ENCODE data around the gene GRHL3. TPM values are rescaled to one million over a fixed set of nuclear protein-coding genes. Genes with fewer than 3 reads are reported as not detected.

The GRHL3 gene
- total RNA-seq, 1 donor from 2014 or later: not detected

- ATAC-seq (peak; percentile 53), DNase-seq (ENCODE audit: low spot score) (no peak)
- intact Hi-C loops (cut with DNase I): loop anchor here (10.0 kb wide), 1 partner anchor 720 kb away; no protein-coding TSS in a partner anchor
These were observed 65.3 kb downstream of the GRHL3 start for GRCh38 chr1:24384251-24385090.

- DNase-seq (ENCODE audit: low spot score): no peak
- intact Hi-C loops (cut with DNase I): loop anchor here (10.0 kb wide), 1 partner anchor 721 kb away; no protein-coding TSS in a partner anchor
- no peak for ATAC-seq
These were observed 66.2 kb downstream of the GRHL3 start for GRCh38 chr1:24385160-24385940.

- intact Hi-C loops (cut with DNase I): loop anchor here (10.0 kb wide), 1 partner anchor 721 kb away; no protein-coding TSS in a partner anchor
- no peak for DNase-seq (ENCODE audit: low spot score)
- no peak for ATAC-seq
These were observed 67.1 kb downstream of the GRHL3 start for GRCh38 chr1:24386241-24386640.

GRCh38 chr1:24386931-24387330 is 67.8 kb downstream of the GRHL3 start:
- DNase-seq (ENCODE audit: low spot score) (no peak), ATAC-seq (no peak)
- intact Hi-C loops (cut with DNase I): loop anchor here (10.0 kb wide), 1 partner anchor 722 kb away; no protein-coding TSS in a partner anchor

GRCh38 chr1:24387636-24388175 is 68.5 kb downstream of the GRHL3 start:
- no peak for DNase-seq (ENCODE audit: low spot score)
- intact Hi-C loops (cut with DNase I): loop anchor here (10.0 kb wide), 1 partner anchor 723 kb away; no protein-coding TSS in a partner anchor
- no peak for ATAC-seq

GRCh38 chr1:24388331-24388885 is 69.3 kb downstream of the GRHL3 start:
- DNase-seq (ENCODE audit: low spot score) (no peak), ATAC-seq (no peak)
- intact Hi-C loops (cut with DNase I): loop anchor here (10.0 kb wide), 1 partner anchor 724 kb away; no protein-coding TSS in a partner anchor

GRCh38 chr1:24389231-24389678 is 70.1 kb downstream of the GRHL3 start:
- intact Hi-C loops (cut with DNase I): loop anchor here (10.0 kb wide), 1 partner anchor 724 kb away; no protein-coding TSS in a partner anchor
- no peak for DNase-seq (ENCODE audit: low spot score)
- ATAC-seq: no peak

- DNase-seq (ENCODE audit: low spot score) (peak; percentile 81), ATAC-seq (peak; percentile 96)
- intact Hi-C loops (cut with DNase I): loop anchor here (5.0 kb wide), 1 partner anchor 194 kb away; no protein-coding TSS in a partner anchor
These were observed 72.0 kb downstream of the GRHL3 start for GRCh38 chr1:24390924-24391782.

- peak; percentile 80 for DNase-seq (ENCODE audit: low spot score)
- ATAC-seq: peak; percentile 89
- intact Hi-C loops (cut with DNase I): loop anchor here (5.0 kb wide), 1 partner anchor 195 kb away; no protein-coding TSS in a partner anchor
These were observed 72.9 kb downstream of the GRHL3 start for GRCh38 chr1:24391882-24392603.

GRCh38 chr1:24392604-24392946 is 73.4 kb downstream of the GRHL3 start:
- intact Hi-C loops (cut with DNase I): loop anchor here (5.0 kb wide), 1 partner anchor 195 kb away; no protein-coding TSS in a partner anchor
- DNase-seq (ENCODE audit: low spot score) (no peak), ATAC-seq (no peak)

GRCh38 chr1:24392982-24393650 is 74.0 kb downstream of the GRHL3 start:
- DNase-seq (ENCODE audit: low spot score): no peak
- ATAC-seq: no peak
- intact Hi-C loops (cut with DNase I): loop anchor here (5.0 kb wide), 1 partner anchor 196 kb away; no protein-coding TSS in a partner anchor

GRCh38 chr1:24393892-24394291 is 74.7 kb downstream of the GRHL3 start:
- DNase-seq (ENCODE audit: low spot score) (no peak), ATAC-seq (no peak)
- intact Hi-C loops (cut with DNase I): loop anchor here (5.0 kb wide), 1 partner anchor 197 kb away; no protein-coding TSS in a partner anchor

GRCh38 chr1:24400065-24400464 is 80.9 kb downstream of the GRHL3 start:
- DNase-seq (ENCODE audit: low spot score): no peak
- intact Hi-C loops (cut with DNase I): no loop called here
- no peak for ATAC-seq

- ATAC-seq: no peak
- no peak for DNase-seq (ENCODE audit: low spot score)
- intact Hi-C loops (cut with DNase I): no loop called here
These were observed 84.6 kb downstream of the GRHL3 start for GRCh38 chr1:24403806-24404205.
